HG02938 (cell line): ENCODE measurements around the gene PALM2AKAP2.
"Not testable (repeated sequence)": the region's sequence is repeated elsewhere in the genome, so short reads cannot be mapped to it uniquely, and the experiment has no call there.

Experiments used
- ATAC-seq: cut with Tn5 transposase; IDR thresholded peaks from one replicate; pipeline ENCODE4 v1.9.1; 2021; ENCODE audit warnings: mild to moderate bottlenecking, moderate library complexity; ENCODE audit not compliant: unreplicated experiment

PALM2AKAP2 gene

GRCh38 chr9:109802491-109802890 lies 22.5 kb downstream of the PALM2AKAP2 start:
- no peak for ATAC-seq

- no peak for ATAC-seq
Measured at GRCh38 chr9:109805050-109805449, 25.1 kb downstream of the PALM2AKAP2 start.

GRCh38 chr9:109806506-109807115 lies 26.6 kb downstream of the PALM2AKAP2 start:
- no peak for ATAC-seq

GRCh38 chr9:109811876-109812275 lies 31.9 kb downstream of the PALM2AKAP2 start:
- ATAC-seq: no peak

GRCh38 chr9:109812331-109812730 lies 32.3 kb downstream of the PALM2AKAP2 start:
- ATAC-seq: no peak

GRCh38 chr9:109812818-109813281 lies 32.9 kb downstream of the PALM2AKAP2 start:
- ATAC-seq: no peak

GRCh38 chr9:109813303-109813702 lies 33.3 kb downstream of the PALM2AKAP2 start:
- ATAC-seq: no peak

GRCh38 chr9:109813829-109814228 lies 33.8 kb downstream of the PALM2AKAP2 start:
- ATAC-seq: no peak

GRCh38 chr9:109815366-109815947 lies 35.5 kb downstream of the PALM2AKAP2 start:
- ATAC-seq: no peak

GRCh38 chr9:109816490-109816889 lies 36.5 kb downstream of the PALM2AKAP2 start:
- ATAC-seq: no peak

GRCh38 chr9:109817146-109817845 lies 37.3 kb downstream of the PALM2AKAP2 start:
- ATAC-seq: no peak

GRCh38 chr9:109817846-109818472 lies 38.0 kb downstream of the PALM2AKAP2 start:
- no peak for ATAC-seq

GRCh38 chr9:109821711-109822110 lies 41.7 kb downstream of the PALM2AKAP2 start:
- no peak for ATAC-seq

GRCh38 chr9:109825383-109825782 lies 45.4 kb downstream of the PALM2AKAP2 start:
- ATAC-seq: not testable (repeated sequence)

GRCh38 chr9:109826559-109826958 lies 46.6 kb downstream of the PALM2AKAP2 start:
- ATAC-seq: no peak

- ATAC-seq: no peak
Measured at GRCh38 chr9:109828254-109828653, 48.3 kb downstream of the PALM2AKAP2 start.
